Measurements from ENCODE around the gene EML4.

The EML4 gene

GRCh38 chr2:42138163-42139015 lies 30.8 kb upstream of the EML4 start:
- DNase-seq = no peak

- DNase-seq = no peak
These were observed 30.1 kb upstream of the EML4 start for GRCh38 chr2:42139101-42139500.

- DNase-seq = no peak
These were observed 28.7 kb upstream of the EML4 start for GRCh38 chr2:42140496-42140895.

GRCh38 chr2:42141687-42142546 lies 27.2 kb upstream of the EML4 start:
- peak; percentile 84 to 96 (median 89) for DNase-seq

GRCh38 chr2:42142547-42143184 lies 26.5 kb upstream of the EML4 start:
- peak in 2 of 3 donors; percentile 31 to 52 for DNase-seq

GRCh38 chr2:42147641-42148274 lies 21.4 kb upstream of the EML4 start:
- no peak for DNase-seq

- DNase-seq = no peak
These were observed 19.0 kb upstream of the EML4 start for GRCh38 chr2:42150159-42150558.

- DNase-seq = no peak
These were observed 15.1 kb upstream of the EML4 start for GRCh38 chr2:42153944-42154581.

GRCh38 chr2:42156721-42157120 lies 12.4 kb upstream of the EML4 start:
- DNase-seq = no peak

- no peak for DNase-seq
These were observed 7.7 kb upstream of the EML4 start for GRCh38 chr2:42161444-42161843.

- no peak for DNase-seq
These were observed 5.6 kb upstream of the EML4 start for GRCh38 chr2:42163444-42164045.

- DNase-seq = no peak
These were observed 5.1 kb upstream of the EML4 start for GRCh38 chr2:42164046-42164445.

- DNase-seq = no peak
These were observed 4.2 kb upstream of the EML4 start for GRCh38 chr2:42164971-42165370.

- DNase-seq = no peak
These were observed 1.7 kb upstream of the EML4 start for GRCh38 chr2:42167458-42167857.

GRCh38 chr2:42168459-42169099 lies 574 bp upstream of the EML4 start:
- no peak for DNase-seq

GRCh38 chr2:42169874-42170521 lies 845 bp downstream of the EML4 start:
- peak; percentile 44 to 52 (median 46) for DNase-seq

GRCh38 chr2:42170619-42171395 lies 1.7 kb downstream of the EML4 start:
- DNase-seq = no peak

- peak in 2 of 3 donors; percentile 20 to 23 for DNase-seq
These were observed 2.3 kb downstream of the EML4 start for GRCh38 chr2:42171396-42171980.

- DNase-seq = no peak
These were observed 2.9 kb downstream of the EML4 start for GRCh38 chr2:42172020-42172419.

- DNase-seq = no peak
These were observed 3.4 kb downstream of the EML4 start for GRCh38 chr2:42172566-42172965.

All from suppressor macrophage treated with lipopolysaccharide for 1 hour (primary cell).